Inferior parietal cortex (tissue), 1 donor: Measurements from ENCODE around the gene GAN.

Experiments
- DNase-seq: peaks from one replicate; pipeline ENCODE4 v3.0.0-alpha.2; 2016; ENCODE audit errors: extremely low spot score

The GAN gene

DNA sequence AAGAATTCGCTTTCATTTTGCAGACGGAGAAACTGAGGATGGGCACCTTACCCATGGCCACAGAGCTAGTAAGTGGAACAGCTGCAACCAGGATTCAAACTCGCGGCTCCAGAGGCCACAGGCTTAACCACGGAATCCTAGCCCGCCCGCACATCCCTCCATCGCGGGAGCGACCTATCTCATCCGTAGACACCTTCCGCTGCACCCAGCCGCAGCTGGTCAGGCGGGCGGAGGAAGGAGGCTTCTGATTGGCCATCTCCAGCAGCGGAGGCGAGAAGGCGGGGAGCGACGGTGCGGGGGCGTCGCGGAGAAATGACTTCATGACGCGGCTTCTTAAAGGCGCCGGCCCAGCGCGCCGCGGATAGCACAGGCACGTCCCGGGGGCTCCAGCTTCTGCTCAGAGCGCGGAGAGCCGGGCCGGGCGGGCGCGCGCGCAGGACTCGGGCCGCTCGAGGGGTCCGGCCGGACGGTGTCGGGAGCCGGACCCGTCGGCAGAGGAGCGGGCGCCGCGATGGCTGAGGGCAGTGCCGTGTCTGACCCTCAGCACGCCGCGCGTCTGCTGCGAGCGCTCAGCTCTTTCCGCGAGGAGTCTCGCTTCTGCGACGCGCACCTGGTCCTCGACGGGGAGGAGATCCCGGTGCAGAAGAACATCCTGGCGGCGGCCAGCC lies at the start of gene GAN:
Gene GAN, plus strand, starts transcription at position 360 of the 668 bp plus-strand sequence. Its CDS starts 152 bp downstream, at position 512.
- peak; percentile 96 for DNase-seq

DNA sequence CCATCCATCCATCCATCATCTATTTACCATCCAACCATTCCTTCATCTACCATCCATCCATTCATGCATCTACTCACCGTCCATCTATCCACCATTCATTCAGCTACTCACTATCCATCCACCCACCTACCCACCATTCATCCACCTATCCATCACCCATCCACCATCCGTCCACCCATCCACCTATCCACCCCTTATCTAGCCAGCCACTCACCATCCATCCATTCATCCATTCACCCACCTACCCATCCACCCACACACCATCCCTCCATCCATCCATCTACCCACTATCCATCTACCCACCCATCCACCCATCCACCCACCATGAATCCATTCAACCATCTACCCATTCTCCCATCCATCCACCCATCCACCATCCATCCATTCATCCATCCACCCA lies 49.7 kb upstream of the GAN start:
- DNase-seq = no peak

- peak; percentile 31 for DNase-seq
Measured at GRCh38 chr16:81265658-81266451, 48.9 kb upstream of the GAN start.

DNA sequence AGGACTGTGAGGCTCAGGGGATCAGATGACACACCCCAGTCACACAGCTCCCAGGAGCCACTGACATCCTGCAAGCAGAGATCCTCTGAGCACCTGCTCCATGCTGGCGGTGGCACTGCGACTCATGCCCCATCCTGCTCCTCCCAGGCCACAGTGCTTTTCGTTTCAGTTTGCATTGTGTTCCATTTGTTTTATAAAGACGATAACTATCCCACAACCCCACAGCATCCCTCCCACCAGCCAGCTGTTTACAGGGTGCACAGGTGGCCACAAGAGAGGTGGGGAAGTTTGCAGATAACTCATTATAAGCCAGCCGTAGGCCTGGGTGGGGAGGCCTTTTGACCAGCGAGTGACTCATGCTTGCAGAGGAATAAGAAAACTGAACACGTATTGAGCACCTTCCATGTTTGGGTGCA lies 48.1 kb upstream of the GAN start:
- DNase-seq = no peak

- DNase-seq = no peak
Measured at GRCh38 chr16:81268509-81268908, 46.3 kb upstream of the GAN start.

DNA sequence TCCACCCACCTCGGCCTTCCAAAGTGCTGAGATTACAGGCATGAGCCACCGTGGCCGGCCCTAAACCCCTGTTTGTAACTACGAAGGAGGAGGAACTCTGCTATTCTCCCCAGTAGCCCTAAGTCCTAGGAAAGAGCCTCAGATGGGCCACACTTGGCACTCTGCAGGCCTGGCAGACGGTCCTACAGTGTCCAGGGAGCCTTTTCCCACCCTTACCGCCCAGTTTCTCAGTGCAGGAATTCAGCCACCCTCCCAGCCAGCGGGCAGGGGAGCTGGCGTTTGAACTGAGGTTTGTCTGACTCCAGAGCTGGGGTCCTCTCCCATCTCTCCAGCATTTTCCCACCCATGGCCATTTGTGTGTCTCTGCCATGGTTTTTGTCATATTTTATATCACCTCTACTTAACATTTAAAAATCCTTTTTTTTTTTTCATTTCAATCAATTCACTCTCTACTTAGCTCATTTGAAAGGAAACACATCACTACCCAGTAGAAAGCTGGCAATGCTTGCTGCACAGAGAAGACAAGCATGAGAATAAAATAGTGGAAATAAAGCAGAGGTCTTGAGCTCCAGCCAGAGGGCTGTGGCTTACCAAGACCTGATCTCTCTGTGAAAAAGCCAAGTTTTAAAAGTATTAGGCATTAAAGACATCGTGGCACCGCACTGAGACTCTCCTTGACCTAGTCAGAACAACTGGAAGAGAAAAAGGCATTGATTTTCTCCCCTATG lies 41.4 kb upstream of the GAN start:
- DNase-seq = no peak

DNA sequence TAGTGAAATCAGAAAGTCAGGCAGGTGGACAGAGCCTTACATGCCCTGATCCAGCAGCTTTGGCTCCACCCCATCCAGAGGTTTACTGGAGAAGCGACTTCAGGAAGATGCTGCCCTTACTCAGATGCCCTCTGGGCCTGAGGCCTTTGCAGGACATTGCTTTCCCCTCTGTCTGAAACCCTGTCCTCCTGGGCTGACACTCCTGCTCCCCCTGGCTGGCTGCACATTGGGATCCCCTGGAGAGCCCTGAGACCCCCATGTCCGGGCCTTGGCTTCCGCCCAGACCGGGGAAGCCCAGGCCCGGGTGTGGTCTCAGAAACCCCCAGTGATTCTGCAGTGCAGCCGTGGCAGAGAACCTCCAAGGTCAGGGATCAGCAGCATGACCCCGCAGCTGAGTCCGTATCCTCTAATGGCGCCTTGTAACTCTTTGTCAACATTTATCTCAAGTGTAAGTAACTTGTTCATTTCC lies 39.7 kb upstream of the GAN start:
- no peak for DNase-seq

DNA sequence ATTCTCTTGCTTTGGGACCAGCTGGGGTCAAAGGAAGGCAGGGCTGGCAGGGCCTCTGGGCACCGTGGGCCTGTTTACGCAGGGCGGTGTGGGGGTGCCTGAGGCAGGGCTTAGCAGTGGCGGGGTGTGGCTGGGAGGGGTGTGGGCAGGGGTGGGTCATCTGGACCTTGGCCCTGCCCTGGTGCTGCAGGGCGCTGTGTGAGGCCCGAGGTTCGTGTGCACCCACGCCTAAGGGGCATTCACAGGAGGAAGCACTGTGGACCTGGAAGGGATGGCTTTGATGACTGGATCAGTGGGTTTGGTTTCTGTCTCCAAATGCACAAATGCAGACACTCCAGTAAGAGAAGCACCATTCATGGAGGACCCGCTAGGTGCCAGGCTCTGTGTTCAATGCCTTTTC lies 39.0 kb upstream of the GAN start:
- no peak for DNase-seq

DNA sequence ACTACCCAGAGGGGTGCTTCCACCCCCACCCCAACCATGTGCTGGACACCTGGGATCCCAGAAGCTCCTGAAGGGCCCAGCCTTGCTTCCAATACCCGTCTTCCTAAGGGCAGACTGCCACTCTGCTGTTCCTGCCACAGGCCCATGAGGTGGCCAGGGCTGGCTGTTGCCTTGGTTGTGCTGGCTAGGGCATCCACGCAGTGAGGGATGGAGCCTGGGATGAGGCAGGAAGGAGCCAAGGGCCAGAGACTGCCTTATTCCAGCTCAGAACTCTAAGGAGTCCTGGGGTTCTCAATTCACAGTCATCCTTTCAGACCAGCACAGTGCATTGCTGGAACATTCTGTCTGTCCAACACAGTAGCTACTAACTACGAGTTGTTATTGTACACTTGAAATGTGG lies 38.4 kb upstream of the GAN start:
- peak; percentile 16 for DNase-seq

DNA sequence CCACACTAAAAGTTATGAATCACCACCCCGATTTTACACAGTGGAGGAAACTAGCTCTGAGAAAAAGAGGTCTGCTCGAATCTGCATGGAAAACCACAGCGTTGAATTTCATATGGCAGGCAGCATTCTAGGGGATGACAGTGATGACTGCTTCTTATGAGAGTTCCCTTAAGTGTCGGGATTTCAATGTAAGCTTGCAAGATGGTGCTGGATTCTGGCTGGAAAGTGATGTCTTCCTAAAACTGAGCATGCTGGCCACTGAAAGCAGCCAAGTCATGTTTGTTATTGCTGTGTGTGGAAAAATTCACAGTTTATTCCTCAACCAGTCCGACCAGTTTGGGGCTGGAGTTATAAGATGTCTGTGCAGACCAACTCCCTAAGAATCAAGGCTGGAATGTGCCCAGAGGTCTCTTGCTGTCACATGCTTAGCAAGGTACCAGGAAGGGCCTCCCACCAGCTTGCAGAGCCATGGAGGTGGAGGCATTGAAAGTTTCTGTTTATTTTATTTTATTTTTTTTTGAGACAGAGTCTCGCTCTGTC lies 37.2 kb upstream of the GAN start:
- no peak for DNase-seq

DNA sequence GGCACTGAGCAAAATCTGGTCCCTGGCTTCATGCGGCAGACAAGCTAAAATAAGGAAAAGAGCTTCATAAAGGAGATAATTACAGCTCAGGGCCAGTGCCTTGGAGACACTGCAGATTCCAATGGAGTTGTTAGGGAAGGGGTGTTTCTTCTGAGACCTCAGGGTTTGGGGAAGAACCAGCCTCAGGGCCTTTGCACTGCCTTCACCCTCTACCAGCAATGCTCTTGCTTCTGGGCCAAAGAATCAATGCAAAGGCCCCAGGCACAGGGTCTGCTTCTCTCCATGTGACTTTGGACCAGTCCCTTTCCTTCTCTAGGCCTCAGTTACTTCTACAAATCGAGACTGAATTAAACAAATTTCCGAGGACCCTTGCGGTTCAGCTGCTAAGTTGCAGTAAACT lies 36.2 kb upstream of the GAN start:
- DNase-seq = no peak

- no peak for DNase-seq
Measured at GRCh38 chr16:81279392-81279791, 35.4 kb upstream of the GAN start.

DNA sequence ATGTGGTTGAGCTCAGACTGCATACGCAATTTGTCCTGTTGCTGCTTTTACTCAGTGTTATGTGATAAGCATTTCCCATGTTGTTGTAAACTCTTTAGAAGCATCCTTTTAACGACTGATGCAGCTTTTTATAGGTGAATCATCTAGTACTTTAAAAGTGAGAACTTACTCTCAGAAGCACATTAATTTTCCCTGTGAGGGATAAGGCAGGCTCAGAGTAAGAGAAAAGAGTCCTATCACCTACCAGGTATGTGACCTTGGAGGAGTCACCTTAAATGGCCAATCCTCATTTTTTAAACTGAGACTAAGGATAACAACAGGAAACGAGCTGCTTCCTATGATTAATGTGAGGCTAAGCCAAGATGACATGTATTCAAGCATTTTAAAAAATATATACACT lies 34.4 kb upstream of the GAN start:
- DNase-seq = no peak

GRCh38 chr16:81283044-81283443 lies 31.7 kb upstream of the GAN start:
- no peak for DNase-seq

DNA sequence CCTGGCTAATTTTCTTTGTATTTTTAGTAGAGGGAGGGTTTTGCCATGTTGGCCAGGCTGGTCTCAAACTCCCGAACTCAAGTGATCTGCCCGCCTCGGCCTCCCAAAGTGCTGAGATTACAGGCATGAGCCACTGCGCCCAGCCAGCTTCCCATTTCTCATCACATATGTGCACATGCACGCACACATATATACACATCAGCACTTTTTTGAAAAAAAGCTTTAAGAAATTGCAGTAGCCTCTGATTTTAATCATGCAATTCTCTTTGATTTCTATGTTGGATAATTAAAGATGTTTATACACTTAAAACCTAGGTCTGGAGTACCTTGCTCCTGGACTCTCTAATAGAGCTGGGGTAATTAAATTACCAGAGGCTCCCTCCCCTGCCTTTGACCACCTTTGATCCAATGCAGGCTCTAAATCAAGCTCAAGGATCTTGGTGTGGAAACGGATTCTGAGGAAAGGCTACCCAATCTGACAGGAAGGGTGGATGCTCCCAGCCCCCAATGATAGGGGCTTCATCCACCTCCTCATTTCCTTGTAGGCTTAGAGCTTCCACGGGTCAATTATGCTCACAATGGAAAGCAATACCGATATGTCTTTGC lies 29.7 kb upstream of the GAN start:
- DNase-seq = no peak

DNA sequence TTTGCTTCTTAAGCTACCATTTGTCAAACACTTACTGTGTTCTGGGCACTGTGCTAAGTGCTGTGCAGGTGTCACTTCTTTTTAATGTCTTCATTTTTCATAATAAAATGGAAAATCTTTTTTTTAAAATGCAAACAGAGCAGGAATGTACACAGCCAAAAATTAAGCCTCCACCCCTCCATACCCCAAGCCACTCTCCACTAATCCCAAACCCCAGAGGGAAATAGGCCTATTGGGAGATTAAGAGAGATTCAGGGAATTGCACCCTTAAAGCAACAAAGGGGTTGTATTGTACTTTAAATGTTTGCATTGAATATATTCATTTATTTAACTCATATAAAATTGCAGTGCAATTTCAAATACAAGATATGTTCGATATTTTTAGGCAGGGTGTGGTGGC lies 28.6 kb upstream of the GAN start:
- no peak for DNase-seq

- DNase-seq = no peak
Measured at GRCh38 chr16:81291117-81291516, 23.6 kb upstream of the GAN start.

GRCh38 chr16:81292936-81293335 lies 21.8 kb upstream of the GAN start:
- DNase-seq = no peak

- DNase-seq = no peak
Measured at GRCh38 chr16:81293909-81294802, 20.6 kb upstream of the GAN start.

GRCh38 chr16:81296631-81297030 lies 18.1 kb upstream of the GAN start:
- no peak for DNase-seq

DNA sequence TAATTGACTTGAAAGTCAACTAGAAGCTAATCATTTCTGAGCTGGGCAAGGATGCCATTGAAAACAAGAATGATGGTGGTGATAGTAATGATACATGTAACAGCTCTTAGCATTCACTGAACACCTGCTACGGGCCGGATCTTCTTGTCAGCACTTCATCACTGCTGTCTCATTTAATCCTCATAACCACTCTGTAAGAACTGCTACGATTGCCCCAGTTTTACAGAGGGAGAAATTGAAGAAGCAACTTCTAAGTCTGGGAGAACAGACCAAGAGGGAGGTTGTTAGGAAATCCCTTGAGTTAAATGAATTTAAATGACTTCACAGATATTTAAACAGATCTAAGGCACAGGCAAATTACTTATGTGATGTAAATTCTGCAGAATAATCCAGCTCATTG lies 7.0 kb upstream of the GAN start:
- DNase-seq = no peak
